Activated naive CD8-positive, alpha-beta T cell (primary cell): Measurements from ENCODE around the gene LENG9.
A peak's percentile ranks its signal among the peaks of the same experiment; 100 is the strongest.

Experiments used
- H3K27ac Mint-ChIP-seq: one replicate; pipeline ENCODE4 v1.8.0; 2021; ENCODE audit warnings: mixed read lengths
- H3K27me3 Mint-ChIP-seq: one replicate; pipeline ENCODE4 v1.8.0; 2021; ENCODE audit warnings: mixed read lengths
- H3K36me3 Mint-ChIP-seq: one replicate; pipeline ENCODE4 v1.8.0; 2021; ENCODE audit warnings: mixed read lengths
- H3K4me1 Mint-ChIP-seq: one replicate; pipeline ENCODE4 v1.8.0; 2021; ENCODE audit warnings: low read depth, mixed read lengths
- H3K4me3 Mint-ChIP-seq: one replicate; pipeline ENCODE4 v1.8.0; 2021; ENCODE audit warnings: mild to moderate bottlenecking, mixed read lengths
- H3K9me3 Mint-ChIP-seq: one replicate; pipeline ENCODE4 v1.8.0; 2021; ENCODE audit warnings: low read depth, mixed read lengths

LENG9 gene

DNA sequence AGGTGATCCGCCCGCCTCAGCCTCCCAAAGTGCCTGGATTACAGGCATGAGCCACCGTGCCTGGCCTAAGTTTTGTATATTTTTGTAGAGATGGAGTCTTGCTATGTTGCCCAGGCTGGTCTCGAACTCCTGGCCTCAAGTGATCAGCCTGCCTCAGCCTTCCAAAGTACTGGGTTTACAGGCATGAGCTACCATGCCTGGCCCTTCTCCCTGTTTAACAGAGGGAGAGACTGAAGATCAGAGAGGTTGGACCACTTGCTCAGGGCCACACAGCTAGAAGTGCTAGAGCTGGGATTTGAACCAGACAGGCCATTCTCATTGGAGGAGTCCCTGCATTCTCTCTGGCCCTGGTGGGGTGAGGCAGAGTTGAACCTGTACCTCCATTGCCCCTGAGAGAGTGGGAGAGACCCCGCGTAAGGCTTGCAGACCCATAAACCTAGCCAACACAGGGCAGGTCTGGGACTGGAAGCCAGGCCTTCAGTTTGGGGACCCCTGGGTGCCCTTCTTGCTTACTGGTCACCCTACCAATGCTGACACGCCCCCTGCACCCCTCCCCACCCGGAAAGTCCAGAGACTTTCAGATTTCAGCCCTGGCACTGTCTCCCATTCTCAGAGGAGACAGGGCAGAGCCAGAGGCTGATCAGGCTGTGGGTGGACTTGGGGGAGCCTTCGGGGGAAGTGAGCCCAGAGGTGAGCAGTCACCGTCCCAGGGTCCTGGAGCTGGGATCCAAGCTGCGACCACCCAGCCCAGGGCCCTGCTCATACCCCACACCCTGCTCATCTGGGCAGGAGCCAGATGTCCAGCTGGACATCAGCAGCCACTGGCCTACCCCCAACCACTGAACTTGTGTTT is 35.0 kb downstream of the LENG9 start:
- Mint-ChIP-seq H3K4me3 (no peak overlapping the region), H3K4me1 (peaks cover 6% of the 10 kb centered on the region), H3K36me3 (no peaks in the 10 kb centered on the region), H3K27ac (no peak overlapping the region), H3K9me3 (no peaks in the 10 kb centered on the region), H3K27me3 (peaks cover 16% of the 10 kb centered on the region)

DNA sequence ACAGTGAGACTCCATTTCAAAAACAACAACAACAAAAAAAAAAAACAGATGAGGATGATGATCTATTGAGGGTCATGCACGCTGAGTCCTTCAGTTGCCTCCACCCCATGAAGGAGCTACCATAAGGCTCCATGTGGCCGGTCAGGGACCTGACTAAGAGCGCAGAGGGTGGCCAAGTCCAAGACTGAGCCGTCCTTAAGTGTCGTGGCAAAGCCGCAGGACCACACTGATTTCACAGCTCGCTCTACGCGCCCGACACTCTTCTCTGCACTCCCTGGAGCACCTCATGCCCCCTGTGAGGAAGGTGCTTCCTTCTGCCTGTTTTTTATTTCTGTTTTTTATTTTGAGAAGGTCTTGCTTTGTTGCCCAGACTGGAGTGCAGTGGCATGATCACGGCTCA is 36.0 kb downstream of the LENG9 start:
- H3K27ac Mint-ChIP-seq: no peak overlapping the region

DNA sequence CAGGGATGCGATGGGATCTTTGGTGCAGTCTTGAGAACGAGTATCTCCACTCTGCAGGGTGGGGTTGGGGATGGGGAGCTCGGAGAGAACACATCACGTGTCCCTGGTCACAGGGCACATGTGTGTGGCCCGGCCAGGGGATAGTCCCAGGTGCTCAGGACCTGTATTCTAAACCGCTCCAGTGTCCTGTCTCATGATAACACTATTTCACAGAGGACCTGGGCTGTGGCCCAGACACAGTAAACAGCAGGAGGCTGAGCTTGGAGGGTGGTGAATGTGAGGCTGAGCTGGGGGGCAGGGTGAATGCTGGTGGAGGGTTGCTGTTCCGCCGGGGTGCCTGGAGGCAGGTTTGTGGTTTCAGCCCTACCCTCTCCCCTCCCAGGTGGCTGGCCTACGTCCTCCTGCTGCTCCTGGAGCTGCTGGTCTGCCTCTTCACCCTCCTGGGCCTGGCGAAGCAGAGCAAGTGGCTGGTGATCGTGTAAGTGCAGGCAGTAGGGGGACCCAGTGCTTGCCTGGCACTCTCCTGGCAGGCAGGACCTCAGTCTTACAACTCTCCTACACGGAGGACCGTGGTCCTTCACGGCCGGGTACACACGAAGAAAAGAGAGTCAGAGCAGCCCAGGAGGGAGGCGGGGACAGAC is 37.2 kb downstream of the LENG9 start:
- no peaks in the 10 kb centered on the region for H3K36me3 Mint-ChIP-seq
- H3K4me1 Mint-ChIP-seq: peaks cover 6% of the 10 kb centered on the region
- no peak overlapping the region for H3K4me3 Mint-ChIP-seq
- H3K27ac Mint-ChIP-seq: no peak overlapping the region
- peaks cover 18% of the 10 kb centered on the region for H3K27me3 Mint-ChIP-seq
- H3K9me3 Mint-ChIP-seq: no peaks in the 10 kb centered on the region

More for the DNA sequence above, 36.0 kb downstream of the LENG9 start:
- Mint-ChIP-seq H3K4me3 (no peak overlapping the region), H3K36me3 (no peaks in the 10 kb centered on the region), H3K9me3 (no peaks in the 10 kb centered on the region), H3K4me1 (peaks cover 6% of the 10 kb centered on the region), H3K27me3 (peaks cover 18% of the 10 kb centered on the region)

DNA sequence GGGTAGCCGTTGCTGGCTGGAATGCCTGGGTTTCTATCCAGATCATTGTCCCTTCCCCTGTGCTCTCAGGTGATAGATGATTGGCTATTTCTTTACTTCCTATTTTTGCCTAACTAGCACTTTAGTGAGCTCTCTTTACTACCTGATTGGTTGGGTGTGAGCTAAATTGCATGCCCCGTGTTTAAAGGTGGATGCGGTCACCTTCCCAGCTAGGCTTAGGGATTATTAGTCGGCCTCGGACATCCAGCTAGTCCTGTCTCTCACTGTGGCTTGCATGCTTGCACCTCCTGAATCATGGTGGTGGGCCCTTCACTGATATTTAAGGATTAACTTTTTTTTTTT is 38.2 kb downstream of the LENG9 start:
- Mint-ChIP-seq H3K27ac (no peak overlapping the region), H3K27me3 (peaks cover 18% of the 10 kb centered on the region), H3K9me3 (no peaks in the 10 kb centered on the region), H3K4me3 (no peak overlapping the region), H3K36me3 (no peaks in the 10 kb centered on the region), H3K4me1 (peaks cover 3% of the 10 kb centered on the region)

DNA sequence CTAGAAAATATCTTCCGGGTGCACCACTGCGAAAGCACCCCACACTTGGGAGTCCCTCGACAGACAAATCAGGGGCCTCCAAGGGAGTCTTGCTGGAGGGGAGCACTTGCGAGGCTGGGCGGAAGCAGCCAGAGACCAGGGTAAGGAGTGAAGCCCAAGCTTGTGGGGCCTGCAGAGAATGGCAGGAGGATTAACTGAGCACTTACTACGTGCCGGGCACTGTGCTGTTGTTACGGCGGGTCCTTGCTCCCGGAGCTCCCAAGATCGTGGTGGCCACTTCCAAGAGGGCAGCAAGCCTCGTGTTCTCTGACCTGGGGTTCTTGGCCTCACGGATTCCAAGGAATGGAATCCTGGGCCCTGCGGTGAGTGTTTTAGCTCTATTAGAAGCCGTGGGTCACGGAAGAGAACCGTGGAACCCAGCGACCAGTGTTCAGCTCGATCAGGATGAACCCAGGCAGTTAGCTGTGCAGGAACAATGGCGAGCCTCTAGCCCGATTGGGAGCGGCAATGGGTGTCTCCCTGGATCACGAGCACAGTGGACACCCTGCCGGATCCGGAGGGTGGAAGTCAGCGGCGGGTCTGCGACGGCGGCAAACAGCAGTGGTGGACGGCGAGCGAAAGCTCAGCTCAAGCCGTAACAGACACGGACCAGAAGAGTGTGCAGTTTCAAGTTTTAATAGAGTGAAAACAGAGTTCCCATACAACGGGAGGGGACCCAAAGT is 38.8 kb downstream of the LENG9 start:
- Mint-ChIP-seq H3K4me3 (no peak overlapping the region), H3K4me1 (peaks cover 3% of the 10 kb centered on the region), H3K27me3 (peaks cover 18% of the 10 kb centered on the region), H3K9me3 (no peaks in the 10 kb centered on the region), H3K27ac (peak overlapping the region; percentile 34), H3K36me3 (no peaks in the 10 kb centered on the region)

DNA sequence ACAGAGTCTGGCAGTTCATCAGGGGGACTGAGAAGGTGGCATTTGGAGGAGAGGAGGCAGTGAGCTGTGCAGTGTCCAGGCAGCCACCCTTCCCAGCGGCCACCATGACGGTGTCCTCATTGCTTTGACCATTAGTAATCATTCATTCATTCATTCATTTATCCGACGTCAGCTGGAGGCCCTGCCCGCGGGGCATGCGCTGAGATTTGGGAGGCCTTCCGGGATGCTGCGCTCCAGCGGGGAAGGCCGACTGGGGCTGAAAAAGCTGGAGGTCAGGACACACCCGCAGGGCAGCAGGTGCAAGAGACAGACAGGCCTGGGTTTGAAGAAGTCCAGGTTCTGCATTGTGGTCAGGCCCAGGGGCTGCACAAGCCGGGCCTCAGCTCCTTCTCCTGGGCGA is 39.4 kb downstream of the LENG9 start:
- peaks cover 21% of the 10 kb centered on the region for H3K27me3 Mint-ChIP-seq
- H3K36me3 Mint-ChIP-seq: no peaks in the 10 kb centered on the region
- H3K27ac Mint-ChIP-seq: no peak overlapping the region
- no peaks in the 10 kb centered on the region for H3K9me3 Mint-ChIP-seq
- H3K4me1 Mint-ChIP-seq: peaks cover under 1% of the 10 kb centered on the region
- no peak overlapping the region for H3K4me3 Mint-ChIP-seq

DNA sequence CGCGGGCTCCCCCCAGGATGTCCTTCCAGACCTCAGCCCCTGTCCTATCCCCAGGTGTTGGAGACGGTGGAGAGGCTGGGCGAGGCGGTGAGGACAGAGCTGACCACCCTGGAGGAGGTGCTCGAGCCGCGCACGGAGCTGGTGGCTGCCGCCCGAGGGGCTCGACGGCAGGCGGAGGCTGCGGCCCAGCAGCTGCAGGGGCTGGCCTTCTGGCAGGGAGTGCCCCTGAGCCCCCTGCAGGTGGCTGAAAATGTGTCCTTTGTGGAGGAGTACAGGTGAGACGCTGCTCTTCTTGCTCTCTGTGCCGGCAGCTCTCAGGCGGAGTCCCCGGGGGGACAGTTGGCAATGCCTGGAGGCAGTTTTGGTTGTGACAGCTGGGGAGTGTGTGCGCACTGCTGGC is 41.4 kb downstream of the LENG9 start:
- H3K9me3 Mint-ChIP-seq: no peaks in the 10 kb centered on the region
- H3K4me3 Mint-ChIP-seq: no peak overlapping the region
- H3K36me3 Mint-ChIP-seq: no peaks in the 10 kb centered on the region
- no peak overlapping the region for H3K27ac Mint-ChIP-seq
- peaks cover 25% of the 10 kb centered on the region for H3K27me3 Mint-ChIP-seq
- H3K4me1 Mint-ChIP-seq: peaks cover 13% of the 10 kb centered on the region

DNA sequence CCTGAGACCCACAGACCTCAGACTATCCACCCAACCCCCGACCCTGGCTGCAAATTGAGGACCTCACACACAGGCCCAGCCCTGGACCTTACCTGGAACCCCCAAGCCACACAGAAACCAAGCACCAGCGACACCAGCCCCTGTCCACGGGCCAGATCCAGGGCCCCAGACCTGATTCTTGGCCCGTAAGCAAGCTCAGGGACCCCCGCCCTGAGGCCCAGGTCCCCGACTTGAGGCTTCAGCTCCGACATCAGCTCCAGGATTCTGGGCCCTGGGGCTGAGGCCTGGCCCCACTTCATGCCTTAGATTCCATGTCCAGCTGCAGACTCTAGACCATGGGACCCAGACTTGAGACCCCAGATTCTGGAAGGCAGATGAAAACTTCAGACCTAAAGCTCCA is 42.1 kb downstream of the LENG9 start:
- H3K4me3 Mint-ChIP-seq: no peak overlapping the region
- H3K4me1 Mint-ChIP-seq: peaks cover 15% of the 10 kb centered on the region
- no peak overlapping the region for H3K27ac Mint-ChIP-seq
- peaks cover 24% of the 10 kb centered on the region for H3K27me3 Mint-ChIP-seq
- H3K9me3 Mint-ChIP-seq: no peaks in the 10 kb centered on the region
- no peaks in the 10 kb centered on the region for H3K36me3 Mint-ChIP-seq

DNA sequence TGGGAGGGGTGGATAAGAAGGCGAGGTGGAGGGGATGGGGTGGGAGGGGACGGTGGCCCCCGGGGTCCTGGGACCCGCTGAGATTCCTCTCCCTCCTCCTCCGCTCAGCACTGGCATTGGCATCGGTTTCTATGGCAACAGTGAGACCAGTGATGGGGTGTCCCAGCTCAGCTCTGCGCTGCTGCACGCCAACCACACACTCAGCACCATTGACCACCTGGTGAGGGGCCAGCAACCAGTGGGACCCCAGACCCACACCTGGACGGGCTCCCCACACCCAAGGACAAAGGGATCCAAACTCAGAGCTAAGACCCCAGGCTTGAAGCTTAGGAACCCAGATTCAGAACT is 42.4 kb downstream of the LENG9 start:
- peaks cover 15% of the 10 kb centered on the region for H3K4me1 Mint-ChIP-seq
- H3K4me3 Mint-ChIP-seq: no peak overlapping the region
- H3K36me3 Mint-ChIP-seq: no peaks in the 10 kb centered on the region
- no peak overlapping the region for H3K27ac Mint-ChIP-seq
- H3K9me3 Mint-ChIP-seq: no peaks in the 10 kb centered on the region
- H3K27me3 Mint-ChIP-seq: peaks cover 23% of the 10 kb centered on the region

DNA sequence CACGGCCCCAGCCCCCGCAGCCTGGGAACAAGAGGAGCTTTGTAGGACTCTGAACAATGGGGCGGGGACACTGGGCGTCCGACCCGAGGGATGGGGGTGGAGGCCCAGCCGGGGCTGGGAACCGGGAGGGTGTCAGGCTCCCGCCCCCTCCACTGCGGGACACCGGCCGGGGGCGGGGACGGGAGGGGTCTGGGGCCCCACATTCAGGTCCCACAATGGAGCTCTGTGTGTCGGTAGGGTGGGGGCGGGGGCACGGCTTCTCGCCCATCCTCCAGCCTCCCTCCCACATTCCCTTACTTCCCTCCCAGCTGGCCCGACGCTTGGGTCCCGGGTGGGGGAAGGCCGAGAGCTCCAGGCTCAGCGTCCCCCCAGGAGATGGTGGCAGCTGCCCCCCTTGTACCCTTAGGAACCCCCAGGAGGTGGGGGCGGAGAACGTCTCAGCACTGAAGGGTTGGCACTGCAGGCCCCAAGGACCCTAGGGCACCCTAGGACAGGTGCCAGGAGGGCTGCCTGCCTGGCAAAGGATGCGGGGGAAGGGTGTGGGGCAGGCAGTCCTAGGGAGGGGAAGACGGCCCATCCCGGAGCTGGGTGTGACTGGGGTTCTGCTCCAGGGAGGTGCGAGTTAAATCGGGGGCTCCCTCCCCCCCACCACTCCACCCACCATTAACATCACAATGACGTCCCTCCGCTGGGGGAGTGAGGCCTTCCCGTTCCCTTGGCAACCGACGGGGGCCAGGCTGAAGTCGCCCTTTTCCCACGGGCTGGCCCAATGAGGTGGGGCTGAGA is 43.0 kb downstream of the LENG9 start:
- Mint-ChIP-seq H3K27ac (no peak overlapping the region), H3K9me3 (no peaks in the 10 kb centered on the region), H3K4me3 (no peak overlapping the region), H3K36me3 (no peaks in the 10 kb centered on the region), H3K4me1 (peaks cover 19% of the 10 kb centered on the region), H3K27me3 (peaks cover 20% of the 10 kb centered on the region)

DNA sequence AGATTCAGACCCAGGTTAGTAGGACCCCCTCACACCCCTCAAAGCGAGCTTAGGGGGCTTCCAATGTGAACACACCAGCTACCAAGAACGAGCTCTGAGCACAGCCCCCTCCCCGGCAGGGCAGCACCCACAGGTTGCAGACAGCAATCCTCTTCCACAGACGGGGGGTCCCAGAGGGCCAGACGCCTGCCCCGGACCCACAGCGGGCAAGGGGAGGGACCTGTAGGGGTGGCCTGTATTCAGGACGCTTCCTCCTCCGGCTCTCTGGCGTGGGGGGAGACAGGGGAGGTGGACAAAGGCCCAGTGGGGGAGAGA is 43.6 kb downstream of the LENG9 start:
- H3K9me3 Mint-ChIP-seq: no peaks in the 10 kb centered on the region
- H3K27ac Mint-ChIP-seq: no peak overlapping the region
- no peaks in the 10 kb centered on the region for H3K36me3 Mint-ChIP-seq
- H3K4me3 Mint-ChIP-seq: no peak overlapping the region
- peaks cover 19% of the 10 kb centered on the region for H3K4me1 Mint-ChIP-seq
- peaks cover 20% of the 10 kb centered on the region for H3K27me3 Mint-ChIP-seq

DNA sequence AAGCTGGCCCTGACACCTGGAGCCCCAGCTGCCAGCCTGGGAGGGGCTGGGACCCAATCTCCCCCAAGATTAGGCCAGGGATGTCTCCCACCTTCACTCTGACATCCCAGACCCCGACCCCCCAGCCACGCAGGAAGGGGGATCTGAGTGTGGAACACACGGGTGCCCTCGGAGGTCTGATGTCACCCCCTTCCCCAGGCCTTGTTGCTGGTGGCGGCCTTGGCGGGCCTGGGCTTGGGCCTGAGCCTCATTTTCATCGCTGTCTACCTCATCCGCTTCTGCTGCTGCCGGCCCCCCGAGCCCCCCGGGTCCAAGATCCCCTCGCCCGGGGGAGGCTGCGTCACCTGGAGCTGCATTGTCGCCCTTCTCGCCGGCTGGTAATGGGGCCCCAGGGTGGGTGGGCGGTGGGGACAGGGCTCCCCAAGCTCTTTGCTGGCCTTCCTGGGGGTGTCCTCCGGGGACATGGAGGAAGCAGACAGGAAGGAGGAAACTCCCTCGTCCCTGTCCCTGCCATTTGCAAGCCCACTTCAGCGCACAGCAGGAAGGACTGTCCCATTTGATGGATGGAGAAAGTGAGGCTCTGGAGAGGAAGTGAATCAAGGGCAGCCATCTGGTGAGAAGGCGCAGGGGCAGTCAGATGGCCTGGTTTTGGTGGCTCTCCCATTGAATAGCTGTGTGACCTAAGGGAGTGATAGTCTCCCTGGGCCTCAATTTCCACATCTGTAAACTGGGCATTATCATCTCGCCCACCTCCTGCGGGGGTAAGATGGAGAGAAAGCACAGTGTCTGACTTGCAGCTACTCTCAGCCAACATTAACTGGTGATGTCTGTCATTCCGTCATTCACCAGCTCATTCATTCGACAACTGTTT is 44.4 kb downstream of the LENG9 start:
- no peak overlapping the region for H3K4me3 Mint-ChIP-seq
- H3K36me3 Mint-ChIP-seq: no peaks in the 10 kb centered on the region
- no peak overlapping the region for H3K27ac Mint-ChIP-seq
- no peaks in the 10 kb centered on the region for H3K9me3 Mint-ChIP-seq
- peaks cover 26% of the 10 kb centered on the region for H3K27me3 Mint-ChIP-seq
- peaks cover 23% of the 10 kb centered on the region for H3K4me1 Mint-ChIP-seq

DNA sequence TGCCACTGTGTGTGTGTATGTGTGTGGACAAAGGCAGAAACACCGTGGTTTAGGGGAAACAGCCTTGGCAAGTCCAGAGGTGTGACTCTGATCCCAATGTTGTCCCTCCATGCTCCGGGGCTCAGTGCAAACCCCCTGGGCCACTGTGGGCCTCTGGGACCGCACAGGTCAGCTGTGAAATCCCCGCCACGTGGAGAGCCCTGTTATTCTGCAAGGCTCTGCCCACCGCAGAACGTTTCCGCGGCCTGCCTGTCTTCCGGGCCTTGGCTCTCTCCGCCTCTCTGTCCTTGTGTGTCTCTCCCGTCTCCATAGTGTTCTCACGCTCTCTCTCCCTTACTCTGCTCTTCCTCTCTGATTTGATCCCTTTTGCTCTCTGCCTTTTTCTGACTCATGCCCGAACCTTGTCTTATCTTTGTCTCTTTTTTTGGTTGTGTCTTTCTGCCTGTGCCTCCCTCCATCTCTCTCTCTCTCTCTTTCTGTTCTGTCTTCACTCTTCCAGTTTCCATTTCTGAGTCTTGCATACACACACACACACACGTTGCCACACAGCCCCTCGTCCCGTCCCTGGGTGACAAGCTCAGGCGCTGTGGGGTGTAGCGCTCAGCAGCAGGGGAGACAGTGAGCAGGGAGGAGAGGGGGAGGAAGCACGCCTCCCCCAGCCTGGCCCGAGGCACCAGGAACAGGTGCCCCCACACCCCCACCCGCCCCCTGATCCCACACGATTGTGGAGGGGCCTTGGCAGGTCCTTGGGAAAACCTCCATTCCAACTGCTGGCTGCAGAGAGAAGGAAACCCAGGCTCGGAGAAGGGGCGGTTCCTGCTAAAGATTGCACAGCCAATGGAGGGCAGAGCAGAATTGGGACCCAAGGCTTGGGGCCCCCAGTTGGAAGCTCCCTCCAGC is 45.3 kb downstream of the LENG9 start:
- Mint-ChIP-seq H3K27ac (peak overlapping the region; percentile 42), H3K4me1 (peaks cover 23% of the 10 kb centered on the region), H3K4me3 (peak overlapping the region; percentile 72), H3K27me3 (peaks cover 30% of the 10 kb centered on the region), H3K36me3 (peaks cover 3% of the 10 kb centered on the region), H3K9me3 (no peaks in the 10 kb centered on the region)
